PFSK-1 (cell line): Measurements from ENCODE around the gene MS4A4A.

ENCODE experiments used
- POLR2AphosphoS5 ChIP-seq: IDR thresholded peaks from 2 replicates; pipeline ENCODE4 v1.6.1; 2012; ENCODE audit warnings: low read depth, mild to moderate bottlenecking, control low read depth, low read length, moderate library complexity
- SIN3A ChIP-seq: IDR thresholded peaks from 2 replicates; pipeline ENCODE4 v1.6.1; 2012; ENCODE audit warnings: mild to moderate bottlenecking, low read length, moderate library complexity, borderline replicate concordance; ENCODE audit not compliant: insufficient read depth
- TAF1 ChIP-seq: IDR thresholded peaks from 2 replicates; pipeline ENCODE4 v1.6.1; 2012; ENCODE audit warnings: low read length, control low read depth, borderline replicate concordance; ENCODE audit not compliant: insufficient read depth
- TF ChIP-seq, protein P1 (sequence below), 2 experiments: IDR thresholded peaks; 2 replicates each; pipeline versions ENCODE4 v1.6.1 to v1.8.0; 2011 to 2012; ENCODE audit warnings: low read depth in 2 of 2, low read length in 2 of 2, control low read depth in 1 of 2, inconsistent platforms in 1 of 2, mild to moderate bottlenecking in 1 of 2, moderate library complexity in 1 of 2; ENCODE audit not compliant: insufficient read depth in 1 of 2

DNA sequence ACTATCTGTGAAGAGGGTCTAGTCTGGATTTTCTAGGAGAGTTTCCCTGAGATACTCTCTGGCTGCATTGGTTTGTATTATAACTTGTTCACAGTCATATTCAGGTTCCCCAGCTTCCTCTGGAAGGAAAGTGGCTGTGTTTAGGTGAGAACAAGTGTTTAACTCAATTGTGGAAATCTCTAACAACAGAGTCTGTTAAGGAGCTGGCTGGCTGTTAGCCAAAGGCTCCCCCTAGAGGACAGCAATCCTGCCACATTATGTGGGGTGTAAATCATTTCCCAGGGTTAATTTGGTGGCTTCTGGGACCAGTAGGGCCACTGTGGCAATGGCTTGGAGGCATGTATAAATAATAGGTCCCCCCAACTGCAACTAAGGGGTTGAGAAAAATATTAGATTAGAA is 65.0 kb downstream of the MS4A4A start:
- TF ChIP-seq, protein P1, sequence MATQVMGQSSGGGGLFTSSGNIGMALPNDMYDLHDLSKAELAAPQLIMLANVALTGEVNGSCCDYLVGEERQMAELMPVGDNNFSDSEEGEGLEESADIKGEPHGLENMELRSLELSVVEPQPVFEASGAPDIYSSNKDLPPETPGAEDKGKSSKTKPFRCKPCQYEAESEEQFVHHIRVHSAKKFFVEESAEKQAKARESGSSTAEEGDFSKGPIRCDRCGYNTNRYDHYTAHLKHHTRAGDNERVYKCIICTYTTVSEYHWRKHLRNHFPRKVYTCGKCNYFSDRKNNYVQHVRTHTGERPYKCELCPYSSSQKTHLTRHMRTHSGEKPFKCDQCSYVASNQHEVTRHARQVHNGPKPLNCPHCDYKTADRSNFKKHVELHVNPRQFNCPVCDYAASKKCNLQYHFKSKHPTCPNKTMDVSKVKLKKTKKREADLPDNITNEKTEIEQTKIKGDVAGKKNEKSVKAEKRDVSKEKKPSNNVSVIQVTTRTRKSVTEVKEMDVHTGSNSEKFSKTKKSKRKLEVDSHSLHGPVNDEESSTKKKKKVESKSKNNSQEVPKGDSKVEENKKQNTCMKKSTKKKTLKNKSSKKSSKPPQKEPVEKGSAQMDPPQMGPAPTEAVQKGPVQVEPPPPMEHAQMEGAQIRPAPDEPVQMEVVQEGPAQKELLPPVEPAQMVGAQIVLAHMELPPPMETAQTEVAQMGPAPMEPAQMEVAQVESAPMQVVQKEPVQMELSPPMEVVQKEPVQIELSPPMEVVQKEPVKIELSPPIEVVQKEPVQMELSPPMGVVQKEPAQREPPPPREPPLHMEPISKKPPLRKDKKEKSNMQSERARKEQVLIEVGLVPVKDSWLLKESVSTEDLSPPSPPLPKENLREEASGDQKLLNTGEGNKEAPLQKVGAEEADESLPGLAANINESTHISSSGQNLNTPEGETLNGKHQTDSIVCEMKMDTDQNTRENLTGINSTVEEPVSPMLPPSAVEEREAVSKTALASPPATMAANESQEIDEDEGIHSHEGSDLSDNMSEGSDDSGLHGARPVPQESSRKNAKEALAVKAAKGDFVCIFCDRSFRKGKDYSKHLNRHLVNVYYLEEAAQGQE (IDR thresholded peaks at IDR 0.05; ENCODE audit: insufficient read depth in 1 of 2, low read depth in 2 of 2, low read length in 2 of 2), result no peak
- TF ChIP-seq POLR2AphosphoS5 (no peak), TAF1 (no peak), SIN3A (no peak)
